Stromal cell of bone marrow (primary cell): ENCODE measurements around the gene SLU7.

Experiments
- DNase-seq: peaks from one replicate; pipeline ENCODE4 v3.0.0-alpha.2; 2012; ENCODE audit warnings: low read depth

Gene SLU7

DNA sequence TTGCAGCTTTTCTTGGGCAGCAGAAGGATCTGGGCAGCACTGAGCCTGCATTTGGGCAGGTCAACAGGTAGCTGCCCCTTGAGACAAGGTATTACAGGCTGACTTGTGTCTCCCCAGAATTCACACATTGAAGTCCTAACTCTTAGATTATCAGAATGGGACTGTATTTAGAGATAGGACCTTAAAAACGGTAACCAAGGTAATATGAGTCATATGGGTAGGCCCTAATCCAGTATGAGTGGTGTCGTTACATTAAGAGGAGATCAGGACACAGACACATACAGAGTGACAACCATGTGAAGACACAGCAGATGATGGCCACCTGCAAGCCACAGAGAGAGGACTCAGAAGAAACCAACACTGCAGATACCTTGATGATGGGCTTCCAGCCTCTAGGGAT lies 51.6 kb downstream of the SLU7 start:
- no peak for DNase-seq

DNA sequence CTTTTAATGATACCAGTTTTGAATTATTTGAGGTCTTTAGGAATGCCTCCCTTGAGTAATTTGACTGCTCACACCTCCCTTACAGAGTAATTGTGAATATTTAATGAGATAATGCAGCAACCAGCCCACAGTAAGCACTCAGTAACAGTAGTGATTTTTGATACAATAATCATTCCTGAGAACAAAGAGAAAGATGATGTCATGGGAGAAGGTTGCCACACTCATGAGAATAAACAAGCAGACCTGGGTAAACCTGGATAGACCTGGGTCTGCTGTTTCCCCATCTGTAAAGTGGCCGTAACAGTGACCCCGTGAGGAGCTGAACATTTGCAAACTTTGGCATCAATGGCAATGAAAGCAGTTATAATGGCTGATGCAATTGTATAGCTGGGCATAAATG lies 52.7 kb downstream of the SLU7 start:
- DNase-seq = no peak

DNA sequence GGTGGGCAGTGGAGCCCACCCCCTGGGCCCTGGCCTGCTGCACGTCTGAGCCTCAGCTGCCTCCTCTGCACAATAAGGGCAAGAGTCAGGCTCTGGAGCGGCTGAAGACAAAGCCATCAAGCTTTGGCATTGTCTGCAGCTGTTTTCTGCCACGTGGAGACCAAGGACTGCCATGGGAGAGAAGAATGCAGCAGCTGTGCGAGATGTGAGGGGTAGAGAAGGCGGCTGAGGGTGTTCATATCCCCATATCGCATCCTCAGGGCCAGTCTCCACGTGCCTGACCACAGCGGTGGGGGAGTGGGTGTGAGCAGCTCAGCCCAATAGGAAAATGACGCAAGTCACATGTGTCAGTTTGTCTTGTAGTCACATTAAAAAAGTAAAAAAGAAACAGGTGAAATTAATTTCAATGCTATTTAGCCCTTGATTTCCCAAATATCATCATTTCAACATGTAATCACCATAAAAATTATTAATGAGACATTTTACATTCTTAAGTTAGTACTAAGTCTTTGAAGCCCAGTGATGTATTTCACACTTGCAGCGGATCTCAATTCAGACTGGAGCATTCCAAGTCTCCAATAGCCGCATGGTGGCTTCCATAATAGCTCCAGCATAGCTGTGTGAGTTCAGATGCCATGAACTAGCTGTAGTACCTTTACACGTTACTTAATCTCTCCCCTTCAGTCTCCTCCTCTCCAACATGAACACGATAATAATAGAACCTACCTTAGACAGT lies 55.1 kb downstream of the SLU7 start:
- no peak for DNase-seq

DNA sequence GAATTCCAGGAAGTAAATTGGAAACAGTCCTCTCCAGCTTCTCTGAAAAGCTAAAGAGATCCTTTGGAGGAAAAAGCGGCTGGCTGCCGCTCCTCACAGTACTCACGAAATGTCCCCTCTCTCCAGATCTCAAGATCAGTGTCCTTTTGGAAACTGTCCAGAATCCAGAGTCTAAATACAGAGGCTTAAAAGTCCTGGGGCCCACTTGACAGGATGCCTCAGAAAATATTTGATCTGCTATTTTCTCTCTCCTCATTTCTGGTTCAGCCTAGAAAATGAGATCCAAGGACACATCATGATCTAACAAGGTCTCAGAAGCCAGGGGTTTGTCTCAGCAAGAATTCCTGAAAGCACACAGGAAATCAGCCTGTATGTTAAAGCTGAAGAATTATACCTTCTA lies 55.7 kb downstream of the SLU7 start:
- DNase-seq = no peak

DNA sequence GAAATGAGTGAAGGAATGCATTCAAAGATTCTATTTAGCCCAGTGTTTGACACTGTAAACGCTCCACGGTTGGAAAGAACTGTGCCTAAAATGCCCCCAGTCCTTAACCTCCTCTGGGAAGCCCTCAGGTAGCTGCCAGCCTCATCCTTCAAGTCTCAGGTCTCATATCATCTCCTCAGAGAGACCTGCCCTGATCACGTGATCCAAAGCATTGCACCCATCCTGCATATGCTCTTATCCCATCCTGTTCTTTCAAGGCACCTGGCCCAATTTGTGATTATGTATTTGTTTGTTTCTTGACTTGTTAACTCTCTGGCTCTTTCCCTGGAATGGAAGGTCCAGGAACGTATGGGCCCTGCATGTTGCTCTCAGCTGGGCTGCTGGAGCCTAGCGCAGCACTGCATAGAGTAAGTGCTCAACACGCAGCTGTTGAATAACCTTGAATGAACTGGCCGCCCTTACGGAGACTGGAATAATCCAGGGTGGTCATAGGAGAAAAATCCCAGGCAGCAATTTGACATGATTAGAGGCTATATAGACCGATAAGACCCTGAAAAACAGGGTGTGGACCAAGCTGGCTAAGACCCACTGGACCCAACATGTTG lies 57.2 kb downstream of the SLU7 start:
- DNase-seq = no peak

DNA sequence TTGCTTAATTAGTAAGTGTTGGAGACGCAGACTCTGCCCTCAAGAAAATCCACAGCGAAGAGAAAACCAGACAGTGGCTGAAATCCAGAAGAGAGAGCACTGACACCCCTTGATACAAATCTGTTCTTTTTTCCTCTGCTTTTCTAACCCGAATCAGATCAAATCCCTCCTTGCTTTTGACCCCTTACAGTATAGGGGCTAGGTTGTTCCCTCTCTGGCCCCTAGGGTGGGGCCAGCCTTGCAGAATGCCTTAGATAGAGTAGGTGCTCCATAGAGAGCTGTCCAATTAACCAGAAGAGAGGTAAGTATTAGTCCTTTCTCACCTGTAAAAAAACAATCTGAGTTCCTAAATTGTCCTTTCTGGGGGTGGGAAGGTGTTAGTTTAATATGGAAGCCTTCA lies 58.6 kb downstream of the SLU7 start:
- no peak for DNase-seq

DNA sequence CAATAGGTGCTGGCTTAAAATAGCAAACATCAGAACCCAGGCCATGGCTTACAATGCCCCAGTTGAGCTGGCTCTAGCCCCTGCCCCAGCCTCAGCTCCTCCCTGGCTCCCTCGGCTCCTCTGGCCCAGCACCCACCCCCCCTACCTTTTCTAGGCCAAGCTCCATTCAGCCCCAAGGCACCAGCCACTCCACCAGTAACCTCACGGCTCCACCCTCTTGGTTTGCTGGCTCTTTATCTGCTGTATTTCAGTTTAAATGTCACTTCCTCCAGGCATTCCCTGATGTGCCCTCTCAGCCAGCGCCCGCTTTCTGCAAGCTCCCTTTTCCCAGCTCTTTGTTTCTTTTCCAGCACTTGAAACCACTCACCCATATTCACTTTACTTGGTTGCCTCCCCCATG lies 59.1 kb downstream of the SLU7 start:
- DNase-seq = no peak

DNA sequence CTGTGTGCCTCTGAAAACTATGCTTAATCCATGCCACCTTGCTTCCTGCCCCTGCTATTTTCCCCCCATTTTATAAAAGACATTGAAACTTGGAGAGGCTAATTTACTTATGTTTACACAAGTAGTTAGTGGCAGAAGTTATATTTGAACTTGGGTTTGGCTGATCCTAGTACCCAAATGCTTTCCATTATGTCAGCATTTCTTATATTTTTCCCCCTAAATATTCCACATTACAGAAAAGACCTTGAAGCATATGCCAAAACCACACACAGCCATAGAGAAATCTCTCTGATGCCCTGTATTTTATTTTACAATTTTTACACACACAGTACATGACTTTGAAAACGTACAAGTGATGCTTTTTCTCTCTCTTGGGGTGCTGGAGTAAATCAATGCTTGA lies 59.6 kb downstream of the SLU7 start:
- no peak for DNase-seq

DNA sequence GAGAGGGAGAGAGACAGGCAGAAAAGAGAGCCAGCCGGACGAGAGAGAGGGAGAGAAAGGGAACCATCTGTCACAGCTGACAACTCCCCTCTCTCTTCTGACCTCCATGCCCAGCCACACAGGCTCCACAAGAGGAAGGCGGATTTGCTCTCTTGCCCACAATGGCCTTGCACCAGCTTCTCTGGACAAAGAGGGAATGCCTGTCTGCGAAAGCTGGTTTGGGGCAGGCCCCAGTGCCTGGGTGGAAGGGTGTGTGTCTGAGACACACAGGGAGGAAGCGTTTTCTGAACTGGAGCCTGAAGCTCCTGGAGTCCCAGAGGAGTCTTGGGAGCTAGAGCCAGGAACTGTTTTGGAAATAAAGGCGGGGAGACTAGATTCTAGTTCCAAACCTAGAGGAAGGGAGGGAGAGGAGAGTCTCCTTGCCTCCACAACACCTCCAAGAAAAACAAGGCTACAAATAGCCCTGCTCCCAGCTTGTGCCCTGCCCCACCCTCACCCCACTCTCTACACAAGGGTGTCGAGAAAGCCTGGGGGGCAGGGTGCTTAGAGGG lies 60.9 kb downstream of the SLU7 start:
- no peak for DNase-seq

DNA sequence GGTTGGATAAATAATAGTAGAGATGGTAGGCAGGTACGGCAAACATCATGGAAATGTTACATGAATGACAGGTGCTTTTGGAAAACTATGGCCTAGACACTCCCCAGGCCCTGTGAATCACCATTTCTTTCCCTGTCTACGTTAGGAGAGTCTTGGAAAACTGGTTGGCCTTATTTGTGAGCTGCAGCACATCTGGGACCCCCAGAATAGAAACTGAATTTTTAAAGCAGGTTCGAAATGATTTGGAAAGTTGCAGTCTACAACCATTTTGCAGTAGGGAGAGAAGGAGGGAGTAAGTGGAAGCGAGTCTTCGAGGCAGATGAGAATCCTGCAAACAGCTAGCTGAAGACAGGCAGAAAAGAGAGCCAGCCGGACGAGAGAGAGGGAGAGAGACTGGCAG lies 61.5 kb downstream of the SLU7 start:
- DNase-seq = no peak

DNA sequence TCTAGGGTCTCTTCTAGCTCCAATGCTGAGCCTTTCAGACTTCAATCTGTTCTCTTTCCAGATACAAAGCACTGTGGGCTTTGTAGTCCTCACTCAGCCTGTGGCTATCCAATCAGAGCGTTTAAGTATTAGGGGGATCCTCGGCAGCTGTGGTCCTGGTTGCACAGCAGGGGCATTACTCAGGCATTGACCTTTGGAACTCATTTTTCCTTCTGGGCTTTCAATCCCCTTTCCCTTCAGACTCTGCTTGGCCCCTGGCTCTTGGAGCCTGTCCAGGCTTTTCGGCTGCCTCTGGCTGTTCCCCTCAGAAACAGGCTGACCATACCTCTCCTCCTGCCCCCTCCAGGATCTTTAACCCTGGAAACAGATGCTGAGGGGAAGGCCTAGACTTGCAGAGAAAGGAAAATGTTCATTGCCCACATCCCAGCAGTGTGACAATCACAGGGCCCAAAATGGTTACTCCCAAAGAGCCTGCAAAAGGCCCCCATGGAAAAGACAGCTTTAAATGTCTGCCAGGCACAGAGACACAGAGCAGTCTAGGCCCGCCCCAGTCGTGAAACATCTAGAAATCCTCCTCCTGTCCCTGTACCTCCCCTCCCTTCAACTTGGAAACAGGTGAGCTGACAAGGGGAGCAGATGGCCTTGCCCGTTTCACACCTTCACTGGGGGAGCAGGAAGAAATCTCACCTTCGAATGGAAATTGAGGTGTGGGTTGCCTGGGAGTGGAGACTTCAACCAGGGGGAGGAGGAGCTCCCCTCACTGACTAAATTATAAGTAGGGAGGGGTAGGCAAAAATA lies 62.1 kb downstream of the SLU7 start:
- DNase-seq = no peak

DNA sequence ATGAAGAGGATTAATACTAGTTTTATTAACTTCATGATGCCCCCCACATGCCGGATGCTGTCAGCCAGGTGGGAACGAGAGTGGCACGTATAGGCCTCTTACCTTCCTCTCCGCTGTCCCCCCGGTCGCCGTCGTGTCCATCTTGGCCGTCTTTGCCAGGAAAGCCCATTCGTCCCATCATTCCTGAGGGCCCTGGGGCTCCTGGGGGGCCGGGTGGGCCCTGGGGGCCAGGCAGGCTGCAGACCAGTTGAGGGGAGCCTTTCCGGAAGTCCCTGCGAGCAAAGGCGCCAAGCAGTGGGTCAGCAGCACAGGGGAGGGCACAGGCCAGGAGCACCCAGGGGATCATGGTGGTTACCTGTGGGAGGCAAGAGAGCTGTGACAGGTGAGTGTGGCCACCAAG lies 64.2 kb downstream of the SLU7 start:
- DNase-seq = no peak

DNA sequence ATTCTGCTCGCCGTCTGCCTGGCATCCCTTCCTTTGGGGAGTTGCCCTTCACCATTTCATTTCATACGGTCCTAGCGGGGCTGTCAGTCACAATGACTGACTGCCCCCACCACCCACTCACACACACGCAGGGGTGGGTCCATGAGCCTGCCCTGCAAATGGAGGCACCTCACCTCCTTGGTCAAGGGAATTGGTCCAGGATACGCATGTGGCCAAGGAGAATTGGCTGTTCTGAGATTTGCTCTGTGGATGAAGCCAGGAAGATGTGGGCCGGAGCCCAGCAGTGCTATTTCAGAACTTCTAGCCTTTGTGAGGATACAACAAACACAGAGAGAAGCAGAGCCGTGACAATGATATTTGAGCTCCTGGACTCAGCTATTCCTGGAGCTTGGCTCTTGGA lies 65.5 kb downstream of the SLU7 start:
- DNase-seq = no peak

DNA sequence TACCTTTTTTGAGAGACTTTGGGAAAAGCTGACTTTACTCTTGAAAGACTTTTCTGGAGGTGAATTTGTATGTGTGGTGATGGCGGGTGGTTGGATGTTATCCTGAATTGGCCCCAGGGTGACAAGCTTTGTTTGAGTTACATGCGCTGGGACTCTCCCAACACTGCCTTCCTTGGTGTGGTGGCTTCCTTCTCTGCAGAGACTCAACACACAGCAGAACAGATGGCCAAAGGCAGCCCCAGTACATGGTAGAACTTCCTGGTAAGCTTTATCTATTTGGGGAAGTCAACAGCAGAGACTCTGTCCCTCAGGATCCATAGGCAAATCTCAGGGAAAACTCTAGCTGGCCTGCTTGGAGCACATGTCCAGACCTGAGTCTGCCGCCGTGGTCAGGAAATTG lies 66.6 kb downstream of the SLU7 start:
- DNase-seq = no peak
